Spleen (tissue), 7 donors: Measurements from ENCODE around the gene SORCS2.
"Not testable (repeated sequence)": the region's sequence is repeated elsewhere in the genome, so short reads cannot be mapped to it uniquely, and the experiment has no call there.

Source experiments
- POLR2A ChIP-seq, 3 donors: fragments of 450-650 bp; IDR thresholded peaks; one replicate each; pipeline ENCODE4 v1.5.1; 2017; ENCODE audit warnings: antibody characterized with exemption in 3 of 3, mild to moderate bottlenecking in 1 of 3
- TF ChIP-seq, protein P1 (sequence below), 11 experiments: fragments of 200-600 bp in 7 of 11; fragments of 450-650 bp in 4 of 11; sonication (generic) in 4 of 11; IDR thresholded peaks in 8 of 11; conservative IDR thresholded peaks in 3 of 11; 1 replicate in 7 of 11; 2 replicates in 4 of 11; pipeline versions ENCODE4 v1.4.0 to v1.8.0; 2016 to 2021; ENCODE audit warnings: antibody characterized with exemption in 11 of 11, inconsistent platforms in 4 of 11, mild to moderate bottlenecking in 1 of 11
- donor health status: DM: no; HTN: no; CAD: no; lungs with moderate emphysema.
- donor health status: DM: no; HTN: no; CAD: no.
- donor health status: DM: no; HTN: no; CAD: no.

DNA sequence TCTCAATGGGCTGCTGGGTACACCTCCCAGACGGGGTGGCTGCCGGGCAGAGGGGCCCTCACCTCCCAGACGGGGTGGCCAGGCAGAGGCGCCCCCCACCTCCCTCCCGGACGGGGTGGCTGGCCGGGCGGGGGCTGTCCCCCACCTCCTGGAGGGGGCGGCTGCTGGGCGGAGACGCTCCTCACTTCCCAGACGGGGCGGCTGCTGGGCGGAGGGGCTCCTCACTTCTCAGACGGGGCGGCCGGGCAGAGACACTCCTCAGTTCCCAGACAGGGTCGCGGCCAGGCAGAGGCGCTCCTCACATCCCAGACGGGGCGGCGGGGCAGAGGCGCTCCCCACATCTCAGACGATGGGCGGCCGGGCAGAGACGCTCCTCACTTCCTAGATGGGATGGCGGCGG lies 409.8 kb downstream of the SORCS2 start:
- not testable (repeated sequence) for TF ChIP-seq POLR2A (IDR thresholded peaks at IDR 0.05)
- TF ChIP-seq, protein P1, sequence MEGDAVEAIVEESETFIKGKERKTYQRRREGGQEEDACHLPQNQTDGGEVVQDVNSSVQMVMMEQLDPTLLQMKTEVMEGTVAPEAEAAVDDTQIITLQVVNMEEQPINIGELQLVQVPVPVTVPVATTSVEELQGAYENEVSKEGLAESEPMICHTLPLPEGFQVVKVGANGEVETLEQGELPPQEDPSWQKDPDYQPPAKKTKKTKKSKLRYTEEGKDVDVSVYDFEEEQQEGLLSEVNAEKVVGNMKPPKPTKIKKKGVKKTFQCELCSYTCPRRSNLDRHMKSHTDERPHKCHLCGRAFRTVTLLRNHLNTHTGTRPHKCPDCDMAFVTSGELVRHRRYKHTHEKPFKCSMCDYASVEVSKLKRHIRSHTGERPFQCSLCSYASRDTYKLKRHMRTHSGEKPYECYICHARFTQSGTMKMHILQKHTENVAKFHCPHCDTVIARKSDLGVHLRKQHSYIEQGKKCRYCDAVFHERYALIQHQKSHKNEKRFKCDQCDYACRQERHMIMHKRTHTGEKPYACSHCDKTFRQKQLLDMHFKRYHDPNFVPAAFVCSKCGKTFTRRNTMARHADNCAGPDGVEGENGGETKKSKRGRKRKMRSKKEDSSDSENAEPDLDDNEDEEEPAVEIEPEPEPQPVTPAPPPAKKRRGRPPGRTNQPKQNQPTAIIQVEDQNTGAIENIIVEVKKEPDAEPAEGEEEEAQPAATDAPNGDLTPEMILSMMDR (IDR thresholded peaks at IDR 0.05 in 8 of 11, conservative IDR thresholded peaks at IDR 0.05 in 3 of 11): not testable (repeated sequence)
